ENCODE measurements around the gene GPR183.

The GPR183 gene

DNA sequence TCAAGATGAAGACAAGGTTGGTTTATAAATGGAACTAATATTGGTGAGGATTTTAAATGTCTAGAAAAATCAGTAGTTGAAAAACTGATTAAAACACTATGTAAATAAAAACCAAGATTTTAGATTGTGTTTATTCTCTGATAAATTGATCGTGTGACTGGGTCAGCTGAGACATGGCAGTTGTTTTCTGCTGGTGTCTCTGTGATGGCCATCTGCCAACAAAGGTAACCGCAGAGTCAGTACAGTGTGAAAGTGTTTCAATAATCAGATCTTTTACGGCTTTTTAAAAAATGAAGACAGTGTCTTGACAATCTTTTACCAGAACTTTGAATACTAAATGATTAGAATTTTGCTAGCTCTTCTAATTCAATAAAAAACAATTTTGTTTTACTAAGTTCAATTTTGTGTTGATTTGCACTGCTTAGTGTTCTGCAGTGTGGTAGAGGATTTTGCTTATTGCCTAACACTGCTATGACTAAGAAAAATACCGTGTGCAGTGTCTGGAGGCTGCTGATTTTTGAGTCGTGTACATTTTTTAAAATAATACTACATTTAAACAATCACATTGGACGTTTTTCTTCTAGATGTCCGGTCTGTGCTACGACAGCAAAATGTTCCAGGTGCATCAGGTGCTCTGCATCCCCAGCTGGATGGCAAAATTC lies 32.7 kb upstream of the GPR183 start:
- Histone ChIP-seq H3K9me2 (replicated peaks; ENCODE audit: insufficient read depth, low read length) (no peaks in the 10 kb centered on the region), H3K9me3 (ENCODE audit: insufficient read depth, low read length) (no peaks in the 10 kb centered on the region), H4K20me1 (ENCODE audit: low read depth, low read length) (no peaks in the 10 kb centered on the region), H3K27me3 (ENCODE audit: low read length) (no peaks in the 10 kb centered on the region), H2AFZ (ENCODE audit: low read depth, low read length, severe bottlenecking) (no peak overlapping the region), H3K36me3 (ENCODE audit: low read length) (no peaks in the 10 kb centered on the region; the same call in 1 of the 2 replicates), H3K4me2 (ENCODE audit: low read depth, low read length, poor library complexity, severe bottlenecking) (no peak overlapping the region), H3K27ac (ENCODE audit: low read depth, low read length) (no peak overlapping the region), H3K4me3 (ENCODE audit: insufficient read depth, low read length, poor library complexity, severe bottlenecking) (no peak overlapping the region), H3K9ac (ENCODE audit: low read length) (no peak overlapping the region), H3F3A (ENCODE audit: insufficient read depth) (no peaks in the 10 kb centered on the region), H3K79me2 (ENCODE audit: insufficient read depth, low read length) (no peaks in the 10 kb centered on the region)
- TF ChIP-seq EZH2phosphoT487 (conservative IDR thresholded peaks at IDR 0.05; ENCODE audit: low read length): no peak
- TF ChIP-seq, protein P1, sequence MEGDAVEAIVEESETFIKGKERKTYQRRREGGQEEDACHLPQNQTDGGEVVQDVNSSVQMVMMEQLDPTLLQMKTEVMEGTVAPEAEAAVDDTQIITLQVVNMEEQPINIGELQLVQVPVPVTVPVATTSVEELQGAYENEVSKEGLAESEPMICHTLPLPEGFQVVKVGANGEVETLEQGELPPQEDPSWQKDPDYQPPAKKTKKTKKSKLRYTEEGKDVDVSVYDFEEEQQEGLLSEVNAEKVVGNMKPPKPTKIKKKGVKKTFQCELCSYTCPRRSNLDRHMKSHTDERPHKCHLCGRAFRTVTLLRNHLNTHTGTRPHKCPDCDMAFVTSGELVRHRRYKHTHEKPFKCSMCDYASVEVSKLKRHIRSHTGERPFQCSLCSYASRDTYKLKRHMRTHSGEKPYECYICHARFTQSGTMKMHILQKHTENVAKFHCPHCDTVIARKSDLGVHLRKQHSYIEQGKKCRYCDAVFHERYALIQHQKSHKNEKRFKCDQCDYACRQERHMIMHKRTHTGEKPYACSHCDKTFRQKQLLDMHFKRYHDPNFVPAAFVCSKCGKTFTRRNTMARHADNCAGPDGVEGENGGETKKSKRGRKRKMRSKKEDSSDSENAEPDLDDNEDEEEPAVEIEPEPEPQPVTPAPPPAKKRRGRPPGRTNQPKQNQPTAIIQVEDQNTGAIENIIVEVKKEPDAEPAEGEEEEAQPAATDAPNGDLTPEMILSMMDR (IDR thresholded peaks at IDR 0.05; ENCODE audit: insufficient read depth, low read length, poor library complexity, severe bottlenecking): no peak

DNA sequence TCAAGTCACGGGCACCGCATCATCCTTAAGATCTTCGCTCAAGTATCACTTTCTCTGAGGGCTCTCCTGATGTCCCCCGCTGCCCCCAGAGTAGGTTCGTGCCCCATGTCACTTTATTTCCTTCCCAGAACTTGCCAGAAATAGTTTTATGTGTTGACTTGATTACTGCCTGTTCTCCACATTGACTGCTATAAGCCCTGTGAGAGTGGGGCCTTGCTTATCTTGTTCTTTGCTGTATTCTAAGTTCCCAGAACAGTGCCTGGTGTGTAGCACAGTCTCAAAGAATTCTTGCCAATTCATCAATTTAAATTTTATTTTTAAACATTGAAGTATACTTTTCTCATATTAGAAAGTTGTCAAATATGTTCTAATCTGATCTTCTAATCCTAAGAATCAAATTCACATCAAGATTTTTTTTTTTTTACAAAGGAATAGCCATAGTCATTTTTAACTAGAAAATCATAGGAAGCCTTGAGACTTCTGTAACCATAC lies 32.1 kb upstream of the GPR183 start:
- H4K20me1 ChIP-seq (ENCODE audit: low read depth, low read length): no peaks in the 10 kb centered on the region
- no peak overlapping the region for H3K4me2 ChIP-seq (ENCODE audit: low read depth, low read length, poor library complexity, severe bottlenecking)
- H3K9ac ChIP-seq (ENCODE audit: low read length): no peak overlapping the region
- H3K9me3 ChIP-seq (ENCODE audit: insufficient read depth, low read length): no peaks in the 10 kb centered on the region
- TF ChIP-seq, protein P1 (IDR thresholded peaks at IDR 0.05; ENCODE audit: insufficient read depth, low read length, poor library complexity, severe bottlenecking): no peak
- TF ChIP-seq EZH2phosphoT487 (conservative IDR thresholded peaks at IDR 0.05; ENCODE audit: low read length): no peak
- H3K27me3 ChIP-seq (ENCODE audit: low read length): no peaks in the 10 kb centered on the region
- no peaks in the 10 kb centered on the region; the same call in 1 of the 2 replicates for H3K36me3 ChIP-seq (ENCODE audit: low read length)
- H2AFZ ChIP-seq (ENCODE audit: low read depth, low read length, severe bottlenecking): no peak overlapping the region
- no peak overlapping the region for H3K27ac ChIP-seq (ENCODE audit: low read depth, low read length)
- no peak overlapping the region for H3K4me3 ChIP-seq (ENCODE audit: insufficient read depth, low read length, poor library complexity, severe bottlenecking)
- no peaks in the 10 kb centered on the region for H3K9me2 ChIP-seq (replicated peaks; ENCODE audit: insufficient read depth, low read length)
- H3K79me2 ChIP-seq (ENCODE audit: insufficient read depth, low read length): no peaks in the 10 kb centered on the region
- H3F3A ChIP-seq (ENCODE audit: insufficient read depth): no peaks in the 10 kb centered on the region

DNA sequence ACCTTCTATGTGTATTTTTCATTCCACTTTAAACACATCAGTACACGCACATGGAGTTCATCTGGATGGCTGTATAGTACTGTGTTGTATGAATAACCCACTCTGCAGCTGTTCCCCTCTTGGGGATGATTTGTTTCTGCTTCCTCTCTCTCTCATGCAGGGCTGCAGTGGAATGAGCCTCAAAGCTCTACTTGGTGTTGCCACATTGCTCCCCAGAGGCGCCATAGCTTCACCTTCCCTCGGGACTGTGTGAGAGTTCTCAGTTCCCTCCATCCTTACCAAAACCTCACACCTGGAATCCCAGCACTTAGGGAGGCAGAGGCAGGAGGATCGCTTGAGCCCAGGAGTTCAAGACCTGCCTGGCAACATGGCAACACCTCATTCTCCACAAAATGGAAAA lies 28.4 kb upstream of the GPR183 start:
- TF ChIP-seq, protein P1 (IDR thresholded peaks at IDR 0.05; ENCODE audit: insufficient read depth, low read length, poor library complexity, severe bottlenecking): no peak
- no peak overlapping the region for H3K4me2 ChIP-seq (ENCODE audit: low read depth, low read length, poor library complexity, severe bottlenecking)

More for the DNA sequence above, 28.4 kb upstream of the GPR183 start:
- Histone ChIP-seq H3K36me3 (ENCODE audit: low read length) (no peaks in the 10 kb centered on the region), H3K9me2 (replicated peaks; ENCODE audit: insufficient read depth, low read length) (no peaks in the 10 kb centered on the region), H3K9me3 (ENCODE audit: insufficient read depth, low read length) (no peaks in the 10 kb centered on the region), H3F3A (ENCODE audit: insufficient read depth) (no peaks in the 10 kb centered on the region), H3K9ac (ENCODE audit: low read length) (no peak overlapping the region), H3K27ac (ENCODE audit: low read depth, low read length) (no peak overlapping the region), H2AFZ (ENCODE audit: low read depth, low read length, severe bottlenecking) (no peak overlapping the region), H4K20me1 (ENCODE audit: low read depth, low read length) (no peaks in the 10 kb centered on the region), H3K27me3 (ENCODE audit: low read length) (no peaks in the 10 kb centered on the region), H3K4me3 (ENCODE audit: insufficient read depth, low read length, poor library complexity, severe bottlenecking) (no peak overlapping the region), H3K79me2 (ENCODE audit: insufficient read depth, low read length) (no peaks in the 10 kb centered on the region)
